T-helper 9 cell (primary cell): ENCODE data around the gene C11orf52.
A peak's percentile ranks its signal among the peaks of the same experiment; 100 is the strongest.
"Not testable (repeated sequence)": the region's sequence is repeated elsewhere in the genome, so short reads cannot be mapped to it uniquely, and the experiment has no call there.

Experiments
- DNase-seq: peaks from one replicate; pipeline ENCODE4 v3.0.0-alpha.2; 2020

C11orf52 gene

GRCh38 chr11:111913031-111913861 lies 5.5 kb upstream of the C11orf52 start:
- no peak for DNase-seq

GRCh38 chr11:111913997-111914396 lies 4.7 kb upstream of the C11orf52 start:
- DNase-seq = no peak

- no peak for DNase-seq
Measured at GRCh38 chr11:111916768-111917167, 1.9 kb upstream of the C11orf52 start.

GRCh38 chr11:111917312-111917711 lies 1.4 kb upstream of the C11orf52 start:
- DNase-seq = no peak

- no peak for DNase-seq
Measured at GRCh38 chr11:111917788-111918187, 925 bp upstream of the C11orf52 start.

GRCh38 chr11:111920908-111921307 lies 2.2 kb downstream of the C11orf52 start:
- no peak for DNase-seq

GRCh38 chr11:111921541-111922230 lies 3.0 kb downstream of the C11orf52 start:
- DNase-seq = no peak

GRCh38 chr11:111922803-111923202 lies 4.1 kb downstream of the C11orf52 start:
- no peak for DNase-seq

- DNase-seq = no peak
Measured at GRCh38 chr11:111923351-111923788, 4.7 kb downstream of the C11orf52 start.

GRCh38 chr11:111923951-111924350 lies 5.2 kb downstream of the C11orf52 start:
- no peak for DNase-seq

- no peak for DNase-seq
Measured at GRCh38 chr11:111925953-111926352, 7.2 kb downstream of the C11orf52 start.

- DNase-seq = peak; percentile 90
Measured at GRCh38 chr11:111926505-111927391, 8.0 kb downstream of the C11orf52 start.

GRCh38 chr11:111930472-111930871 lies 11.8 kb downstream of the C11orf52 start:
- DNase-seq = no peak

GRCh38 chr11:111932611-111932950 lies 13.9 kb downstream of the C11orf52 start:
- no peak for DNase-seq

- not testable (repeated sequence) for DNase-seq
Measured at GRCh38 chr11:111933176-111933575, 14.5 kb downstream of the C11orf52 start.

GRCh38 chr11:111933872-111934271 lies 15.2 kb downstream of the C11orf52 start:
- DNase-seq = no peak

GRCh38 chr11:111934306-111934705 lies 15.6 kb downstream of the C11orf52 start:
- DNase-seq = no peak

GRCh38 chr11:111935317-111936039 lies 16.8 kb downstream of the C11orf52 start:
- no peak for DNase-seq

GRCh38 chr11:111936040-111936540 lies 17.4 kb downstream of the C11orf52 start:
- no peak for DNase-seq

GRCh38 chr11:111937461-111937769 lies 18.7 kb downstream of the C11orf52 start:
- no peak for DNase-seq

- DNase-seq = no peak
Measured at GRCh38 chr11:111937844-111938243, 19.1 kb downstream of the C11orf52 start.

GRCh38 chr11:111938687-111939160 lies 20.0 kb downstream of the C11orf52 start:
- no peak for DNase-seq
